OCI-LY1 (cell line): ENCODE data around the gene ZFYVE21.

Experiments used
- H2AFZ ChIP-seq: fragments of 200-600 bp; sonication (generic), shearing (Covaris generic); 2 replicates; pipeline ENCODE4 v1.6.0; 2014; ENCODE audit warnings: antibody characterized with exemption, mild to moderate bottlenecking, low read length
- H3F3A ChIP-seq: fragments of 200-600 bp; sonication (generic), shearing (Covaris generic); 2 replicates; pipeline ENCODE4 v1.6.0; 2014; ENCODE audit warnings: mild to moderate bottlenecking, antibody characterized with exemption, low read length, moderate library complexity; ENCODE audit not compliant: insufficient read depth
- H3K27ac ChIP-seq: fragments of 200-600 bp; sonication (generic); 2 replicates; pipeline ENCODE4 v1.5.1; 2014; ENCODE audit warnings: low read length, mixed run types, mild to moderate bottlenecking, low read depth; ENCODE audit not compliant: poor library complexity, severe bottlenecking
- H3K27me3 ChIP-seq: fragments of 200-600 bp; sonication (generic); 2 replicates; pipeline ENCODE4 v1.6.0; 2014; ENCODE audit warnings: antibody characterized with exemption, mild to moderate bottlenecking, low read length, moderate library complexity; ENCODE audit not compliant: insufficient read depth
- H3K36me3 ChIP-seq: fragments of 200-600 bp; sonication (generic); 2 replicates; pipeline ENCODE4 v1.6.1; 2014; ENCODE audit warnings: mild to moderate bottlenecking, antibody characterized with exemption, low read length, moderate library complexity, mixed read lengths; ENCODE audit not compliant: insufficient read depth
- H3K4me1 ChIP-seq: fragments of 200-600 bp; sonication (generic); 2 replicates; pipeline ENCODE4 v1.5.1; 2014; ENCODE audit warnings: mild to moderate bottlenecking, low read length, moderate library complexity; ENCODE audit not compliant: insufficient read depth, severe bottlenecking
- H3K4me2 ChIP-seq: fragments of 200-600 bp; sonication (generic), shearing (Covaris generic); 2 replicates; pipeline ENCODE4 v1.6.1; 2014; ENCODE audit warnings: low read length
- H3K4me3 ChIP-seq: fragments of 200-600 bp; sonication (generic); 2 replicates; pipeline ENCODE4 v1.5.1; 2014; ENCODE audit warnings: low read length, low read depth, mild to moderate bottlenecking, mixed read lengths; ENCODE audit not compliant: poor library complexity, severe bottlenecking
- H3K79me2 ChIP-seq: fragments of 200-600 bp; shearing (Covaris generic); 2 replicates; pipeline ENCODE4 v1.6.1; 2016; ENCODE audit warnings: mixed run types, low read length, mixed read lengths; ENCODE audit not compliant: insufficient read depth
- H3K9ac ChIP-seq: fragments of 200-600 bp; sonication (generic), shearing (Covaris generic); 2 replicates; pipeline ENCODE4 v1.6.1; 2014; ENCODE audit warnings: mild to moderate bottlenecking, low read length, mixed read lengths
- H3K9me2 ChIP-seq: fragments of 200-600 bp; sonication (generic), shearing (Covaris generic); 2 replicates; pipeline ENCODE4 v1.6.1; 2014; ENCODE audit warnings: low read depth, mild to moderate bottlenecking, low read length, mixed read lengths
- H3K9me3 ChIP-seq: fragments of 200-600 bp; shearing (Covaris generic); 2 replicates; pipeline ENCODE4 v1.6.1; 2014; ENCODE audit warnings: low read length, mixed read lengths
- H4K20me1 ChIP-seq: fragments of 200-600 bp; sonication (generic), shearing (Covaris generic); 2 replicates; pipeline ENCODE4 v1.6.0; 2016; ENCODE audit warnings: mild to moderate bottlenecking, low read length; ENCODE audit not compliant: insufficient read depth
- CTCF ChIP-seq: fragments of 200-600 bp; sonication (generic), shearing (Covaris generic); IDR thresholded peaks from 2 replicates; pipeline ENCODE4 v1.5.1; 2017; ENCODE audit warnings: mild to moderate bottlenecking, antibody characterized with exemption, low read length, moderate library complexity, mixed read lengths
- EZH2 ChIP-seq: fragments of 200-600 bp; sonication (generic), shearing (Covaris generic); IDR thresholded peaks from 2 replicates; pipeline ENCODE4 v1.8.0; 2017; ENCODE audit warnings: borderline replicate concordance, mixed run types, mild to moderate bottlenecking, antibody characterized with exemption, low read length, moderate library complexity, mixed read lengths

ZFYVE21 gene

GRCh38 chr14:103696466-103697071, 19.0 kb upstream of the ZFYVE21 start:
- Histone ChIP-seq H3K4me2 (peak overlapping the region; percentile 35; the same call in 1 of the 2 replicates), H3K36me3 (peaks cover 67% of the 10 kb centered on the region), H3K9ac (no peak overlapping the region; the same call in 1 of the 2 replicates), H3K79me2 (no peaks in the 10 kb centered on the region), H3K27me3 (no peaks in the 10 kb centered on the region), H3K9me3 (no peaks in the 10 kb centered on the region), H3K4me1 (peaks cover 100% of the 10 kb centered on the region), H4K20me1 (no peaks in the 10 kb centered on the region), H3K4me3 (no peak overlapping the region), H2AFZ (no peak overlapping the region), H3F3A (peaks cover 4% of the 10 kb centered on the region; the same call in 1 of the 2 replicates), H3K27ac (peak overlapping the region; percentile 97), H3K9me2 (no peaks in the 10 kb centered on the region)
- no peak; the same call in 1 of the 2 replicates for TF ChIP-seq CTCF
- no peak for TF ChIP-seq EZH2

GRCh38 chr14:103697206-103697602, 18.4 kb upstream of the ZFYVE21 start:
- TF ChIP-seq CTCF (no peak), EZH2 (no peak)
- Histone ChIP-seq H3K36me3 (peaks cover 67% of the 10 kb centered on the region), H3K9me3 (no peaks in the 10 kb centered on the region), H3K27me3 (no peaks in the 10 kb centered on the region), H3K9me2 (no peaks in the 10 kb centered on the region), H3K4me3 (no peak overlapping the region), H3F3A (peaks cover 4% of the 10 kb centered on the region; the same call in 1 of the 2 replicates), H3K9ac (peak overlapping the region; percentile 64; the same call in 1 of the 2 replicates), H3K4me1 (peaks cover 100% of the 10 kb centered on the region), H2AFZ (no peak overlapping the region), H3K27ac (peak overlapping the region; percentile 97), H4K20me1 (no peaks in the 10 kb centered on the region), H3K4me2 (peak overlapping the region; percentile 58; the same call in 1 of the 2 replicates), H3K79me2 (no peaks in the 10 kb centered on the region)

GRCh38 chr14:103697603-103698379, 17.8 kb upstream of the ZFYVE21 start:
- Histone ChIP-seq H3K36me3 (peaks cover 67% of the 10 kb centered on the region), H4K20me1 (no peaks in the 10 kb centered on the region), H2AFZ (no peak overlapping the region), H3K4me3 (peak overlapping the region; percentile 36), H3K9ac (peak overlapping the region; percentile 64; the same call in 1 of the 2 replicates), H3K4me1 (peaks cover 100% of the 10 kb centered on the region), H3K79me2 (no peaks in the 10 kb centered on the region), H3K9me3 (no peaks in the 10 kb centered on the region), H3K27ac (peak overlapping the region; percentile 97), H3K9me2 (no peaks in the 10 kb centered on the region), H3K4me2 (peak overlapping the region; percentile 58), H3F3A (0 out of 2 replicates have a peak, but pooled peaks cover 3% of the 10 kb centered on the region), H3K27me3 (no peaks in the 10 kb centered on the region)
- TF ChIP-seq CTCF, result no peak
- no peak for TF ChIP-seq EZH2
